Activated CD8-positive, alpha-beta memory T cell treated with anti-CD3 and anti-CD28 coated beads, Interleukin-2, amount 50 U/mL, for 24 hours (primary cell): ENCODE measurements around the gene NLRC3.

ENCODE experiments used
- DNase-seq: peaks from one replicate; pipeline ENCODE4 v3.0.0-alpha.2; 2020; ENCODE audit errors: extremely low read depth

Gene NLRC3

DNA sequence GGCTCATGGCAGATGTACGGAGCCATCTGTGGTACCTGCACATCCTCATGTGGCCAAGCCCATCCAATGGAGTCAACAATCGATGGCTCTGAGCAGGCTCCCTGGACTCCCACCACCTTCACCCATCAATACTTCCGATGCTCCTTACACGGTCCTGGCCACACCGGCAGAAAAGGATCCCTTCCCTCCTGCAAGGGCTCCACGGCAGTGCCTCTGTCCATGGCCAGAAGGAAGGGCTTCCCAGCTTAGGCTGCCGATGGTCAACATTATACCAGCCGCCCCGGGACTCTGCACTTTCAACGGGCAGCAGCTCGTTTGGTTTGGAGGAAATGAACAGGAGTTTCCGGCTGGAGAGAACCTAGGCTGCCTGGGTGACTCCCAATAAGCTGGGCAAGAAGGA, 21.0 kb upstream of the NLRC3 start:
- no peak for DNase-seq

DNA sequence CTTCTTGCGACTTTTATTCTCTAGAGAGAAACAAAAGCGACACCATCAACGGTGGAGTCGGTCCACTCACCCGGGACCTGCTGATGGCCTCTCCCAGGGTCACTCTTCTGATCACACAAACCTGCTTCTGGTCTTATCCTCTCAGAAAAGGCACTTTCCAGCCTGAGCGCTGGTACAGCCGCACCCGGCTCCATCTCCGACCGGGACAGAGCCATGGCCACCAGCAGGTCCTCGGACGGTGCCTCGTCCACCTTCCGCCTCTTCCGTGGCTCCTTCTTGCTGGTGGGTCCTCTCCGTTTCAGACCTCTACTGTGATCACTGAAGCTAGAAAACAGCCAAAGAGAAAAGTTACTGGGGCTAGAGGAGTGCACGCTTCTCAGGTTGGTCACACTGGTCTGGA, 20.5 kb upstream of the NLRC3 start:
- no peak for DNase-seq

DNA sequence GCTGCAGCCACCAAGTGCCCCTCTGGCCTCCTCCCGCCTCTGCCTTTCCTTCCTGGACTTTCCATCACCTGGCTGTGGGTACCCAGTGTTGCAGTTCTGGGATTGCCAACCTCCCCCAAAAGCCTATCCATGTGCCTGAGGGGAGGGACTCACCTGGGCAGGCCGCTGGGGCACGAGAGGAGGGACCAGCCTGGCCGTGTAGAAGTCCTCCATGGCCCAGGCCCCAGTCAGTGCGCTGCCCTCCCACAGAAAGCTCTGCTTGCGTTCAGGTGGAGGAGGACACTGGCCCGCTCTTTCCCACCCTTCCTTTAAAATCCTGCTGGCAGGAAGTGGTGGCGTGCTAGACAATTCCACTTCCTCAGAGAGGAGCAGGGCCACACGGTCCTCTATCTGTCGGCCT, 20.0 kb upstream of the NLRC3 start:
- no peak for DNase-seq

DNA sequence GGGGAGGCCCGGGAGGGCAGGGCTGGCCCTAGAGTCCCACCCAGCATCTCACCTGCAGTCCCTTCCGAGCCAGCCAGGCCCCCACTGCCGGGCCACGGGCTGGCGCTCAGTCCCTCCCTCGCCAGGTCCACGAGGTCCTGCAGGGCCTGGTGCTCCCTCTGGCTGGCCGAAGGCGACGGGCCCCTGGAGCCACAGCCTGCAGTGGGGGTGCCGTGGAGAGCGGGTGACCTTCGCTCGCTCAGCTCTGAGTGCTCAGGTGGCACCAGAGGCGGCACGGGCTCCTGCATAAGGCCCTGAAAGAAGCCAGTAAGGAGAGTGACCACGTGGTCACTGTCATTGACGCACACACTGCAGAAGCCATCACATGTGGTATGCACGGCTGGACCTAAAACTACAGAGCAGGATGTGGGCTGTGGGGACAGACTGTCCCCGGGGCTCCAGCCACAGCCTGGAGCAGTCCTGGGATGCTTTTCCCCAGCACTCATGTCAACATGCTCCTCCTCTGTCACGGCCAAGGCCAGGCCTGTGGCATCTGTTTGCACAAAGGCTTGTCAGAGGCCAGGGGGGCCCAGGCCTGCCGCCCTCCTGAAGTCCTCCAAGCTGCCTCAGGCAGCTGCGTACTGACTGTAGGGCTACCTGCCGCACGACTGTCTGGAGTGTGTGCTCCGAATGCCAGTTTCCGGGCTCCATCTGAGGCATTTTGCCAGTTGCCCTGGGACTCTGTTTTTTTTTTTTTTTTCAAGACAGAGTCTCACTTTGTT, 19.1 kb upstream of the NLRC3 start:
- DNase-seq = no peak

DNA sequence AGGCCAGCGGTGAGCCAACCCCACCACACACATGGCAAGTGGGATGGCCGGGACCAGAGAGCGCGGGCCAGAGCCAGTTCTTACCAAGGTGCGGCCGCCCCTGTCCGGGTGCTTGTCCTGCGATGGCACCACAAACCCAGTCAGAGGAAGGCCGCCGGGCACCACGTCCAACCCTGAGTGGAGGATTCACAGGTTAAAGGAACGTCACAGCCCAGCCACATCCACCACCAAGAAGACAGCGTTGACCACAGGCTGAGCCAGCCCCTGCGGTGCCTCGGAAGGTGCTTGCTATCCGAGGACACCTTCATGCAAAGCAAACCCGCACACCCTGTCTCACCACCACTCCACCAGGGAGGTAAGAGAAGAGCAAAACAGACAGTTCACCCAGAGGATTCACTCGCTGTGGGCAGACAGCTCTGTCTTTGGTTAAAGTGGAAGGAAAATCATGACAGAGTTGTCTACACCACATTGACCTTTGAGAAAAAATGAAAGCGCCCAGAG, 18.4 kb upstream of the NLRC3 start:
- no peak for DNase-seq

DNA sequence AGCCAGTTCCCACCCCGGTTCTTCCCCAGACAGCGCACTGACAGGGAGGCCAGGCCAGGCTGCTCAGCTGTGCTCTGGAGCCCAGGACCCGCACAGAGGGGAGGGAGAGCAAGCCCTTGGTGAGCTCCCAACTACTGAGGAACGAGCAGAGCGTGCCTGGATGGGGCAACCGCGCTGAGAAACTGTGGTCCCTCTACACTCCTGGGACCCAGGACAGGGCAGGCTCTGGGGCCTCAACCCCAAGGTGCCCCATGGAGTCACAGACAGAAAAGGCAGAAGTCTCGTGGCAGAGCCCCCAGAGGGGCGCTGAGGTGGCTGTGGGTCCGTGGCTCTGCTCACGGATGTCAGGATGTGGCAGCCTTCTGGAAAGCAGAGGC, 17.9 kb upstream of the NLRC3 start:
- DNase-seq = no peak

DNA sequence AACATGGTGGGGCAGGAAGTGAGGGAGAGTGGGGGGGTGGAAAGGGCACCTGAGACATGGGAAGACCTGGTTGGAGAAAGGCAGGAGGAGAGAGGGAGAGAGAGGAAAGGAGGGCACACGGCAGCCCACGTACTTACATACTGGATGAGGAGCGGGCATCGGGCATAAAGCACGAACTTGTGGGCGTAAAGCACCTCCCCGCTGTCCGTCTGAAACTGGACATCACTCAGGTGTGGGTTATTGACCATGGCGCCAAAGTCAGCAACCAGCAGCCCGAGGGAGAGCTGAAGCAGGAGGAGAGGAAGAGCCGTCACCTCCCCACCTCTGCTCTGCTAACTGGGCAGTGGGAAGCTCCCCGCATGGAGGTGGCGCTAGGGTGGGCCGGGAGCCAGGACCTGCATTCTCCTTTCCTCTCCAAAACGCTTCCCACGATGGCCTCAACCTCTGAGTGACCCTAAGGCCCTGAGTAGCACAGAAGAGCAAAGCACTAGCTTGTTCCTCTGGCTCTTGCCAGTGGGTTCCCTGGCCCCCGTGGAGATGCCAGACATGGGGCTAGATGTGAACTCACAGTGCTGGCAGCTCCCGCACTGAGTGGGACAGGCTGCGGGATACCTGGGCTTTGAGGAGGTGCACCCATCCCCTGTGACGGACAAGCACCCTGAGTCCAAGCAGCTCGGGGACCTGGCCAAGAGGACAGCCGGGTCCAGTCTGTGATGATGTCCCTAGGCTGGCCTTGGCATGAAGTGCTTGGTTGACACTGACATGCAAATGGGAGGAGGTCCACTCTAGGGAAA, 17.3 kb upstream of the NLRC3 start:
- no peak for DNase-seq

DNA sequence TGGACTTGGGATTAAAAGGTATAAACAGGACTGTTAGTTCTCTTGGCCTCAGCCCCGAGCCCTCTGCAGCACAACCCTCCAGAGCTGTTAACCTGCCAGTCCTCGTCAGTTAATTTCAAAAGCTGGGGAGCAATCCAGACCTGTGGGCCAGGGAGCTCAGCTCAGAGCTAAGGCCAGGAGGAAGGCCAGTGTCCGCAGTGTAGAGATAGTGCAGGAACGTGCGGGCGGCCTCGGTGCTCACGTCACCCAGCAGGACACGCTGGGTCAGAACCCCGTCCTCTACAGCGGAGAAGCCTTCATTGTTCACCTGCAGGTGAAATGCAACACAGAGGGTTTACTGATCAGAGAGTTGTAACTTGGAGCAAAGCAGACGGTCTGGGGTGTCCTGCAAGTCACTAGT, 15.4 kb upstream of the NLRC3 start:
- DNase-seq = no peak

DNA sequence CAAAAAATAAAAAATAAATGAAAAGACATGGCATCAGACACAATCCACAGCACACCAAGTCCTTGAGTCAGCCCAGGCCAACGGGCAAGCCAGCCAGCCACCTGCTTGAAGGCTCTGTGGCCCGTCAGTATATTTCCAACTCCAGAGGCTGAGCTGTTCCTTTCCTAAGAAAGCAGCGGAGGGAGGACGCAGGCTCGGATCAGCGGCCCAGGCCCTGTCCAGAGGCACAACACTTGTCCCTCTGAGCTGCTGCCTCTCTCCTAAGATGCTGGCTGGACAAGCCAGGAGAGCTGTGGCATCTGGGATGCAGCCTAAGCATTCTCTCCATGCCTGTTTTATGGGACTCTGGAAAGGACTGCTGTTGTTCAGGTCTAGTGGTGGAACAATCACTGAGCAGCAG, 14.8 kb upstream of the NLRC3 start:
- DNase-seq = no peak

DNA sequence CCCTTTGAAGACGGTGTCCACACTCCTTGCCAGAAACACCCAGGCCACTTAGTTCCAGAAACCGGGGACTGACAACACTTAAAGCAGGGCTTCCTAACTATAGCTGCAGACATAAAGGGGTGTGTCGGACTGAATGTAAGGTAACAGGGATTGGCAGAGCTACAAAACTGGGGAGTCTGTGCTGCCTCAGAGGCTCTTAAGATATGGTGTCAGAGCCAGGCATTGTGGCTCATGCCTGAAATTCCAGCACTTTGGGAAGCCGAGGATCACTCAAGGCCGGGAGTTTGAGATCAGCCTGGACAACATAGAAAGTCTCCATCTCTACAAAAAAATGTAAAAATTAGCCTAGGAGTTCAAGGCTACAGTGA, 14.2 kb upstream of the NLRC3 start:
- DNase-seq = no peak

DNA sequence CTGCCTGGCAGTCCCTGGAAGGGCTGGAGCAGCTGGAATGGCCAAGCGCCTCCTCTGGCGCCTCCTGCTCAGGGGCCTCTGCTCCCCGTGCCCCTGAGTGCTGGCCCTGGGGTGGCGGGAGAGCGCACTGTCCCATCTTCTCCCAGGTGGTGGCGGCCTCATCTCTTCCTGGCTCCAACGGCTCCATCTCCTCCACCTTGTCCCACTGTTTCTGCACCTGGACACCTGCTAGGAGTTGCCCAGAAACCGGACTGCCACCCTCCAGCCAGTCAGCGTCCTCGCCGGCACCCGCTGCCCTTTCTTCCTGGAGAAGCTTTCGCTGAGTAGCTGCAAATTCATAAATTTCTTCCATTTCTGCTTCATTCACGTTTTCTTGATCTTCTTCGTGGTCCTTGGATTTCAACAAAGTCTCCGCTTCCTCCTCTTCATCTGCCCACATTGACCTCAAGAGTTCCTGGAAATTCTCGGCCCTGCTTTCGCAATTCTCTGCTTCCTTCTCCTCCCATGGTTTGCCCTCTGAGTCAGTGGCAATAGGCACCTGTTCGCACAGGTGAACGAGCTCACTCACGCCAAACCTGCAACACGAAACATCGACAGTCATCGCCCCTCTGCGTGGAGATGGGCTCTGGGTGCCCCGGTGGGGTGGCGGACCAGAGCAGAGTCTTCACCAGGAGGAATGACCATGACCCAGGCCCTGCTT, 13.7 kb upstream of the NLRC3 start:
- no peak for DNase-seq

DNA sequence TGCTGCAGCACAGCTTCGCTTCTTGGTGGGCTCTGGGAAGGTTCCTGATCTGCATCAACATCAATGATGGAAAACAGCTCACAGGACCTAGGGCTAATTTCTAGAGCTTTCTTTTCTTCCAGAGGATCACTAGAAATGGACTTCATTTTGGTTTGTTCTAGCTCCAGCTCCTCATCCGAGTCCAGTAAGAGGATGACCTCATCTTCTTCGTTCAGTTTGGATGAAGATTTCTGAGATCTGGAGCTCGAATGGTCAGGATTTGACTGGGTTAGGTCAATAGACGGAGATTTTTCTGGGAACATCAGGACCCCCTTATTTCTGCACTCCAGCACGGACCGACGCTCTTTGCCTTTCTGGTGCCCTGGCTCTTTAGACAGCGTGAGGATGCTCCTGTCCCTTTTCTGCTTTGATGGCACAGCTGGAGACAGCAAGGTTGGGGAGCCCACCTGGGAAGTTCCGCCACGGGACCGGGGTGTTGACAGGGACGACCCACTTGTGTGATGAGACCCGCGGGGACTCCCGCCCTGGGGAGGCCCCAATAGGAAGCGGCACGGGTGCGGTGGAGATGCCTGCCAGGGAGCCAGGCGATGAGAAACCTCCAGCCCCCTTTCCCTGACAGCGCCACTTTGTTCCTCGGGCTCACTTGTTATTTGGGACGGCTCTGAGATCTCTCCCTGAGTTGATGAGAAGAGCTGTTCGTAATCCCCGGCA, 12.9 kb upstream of the NLRC3 start:
- no peak for DNase-seq

DNA sequence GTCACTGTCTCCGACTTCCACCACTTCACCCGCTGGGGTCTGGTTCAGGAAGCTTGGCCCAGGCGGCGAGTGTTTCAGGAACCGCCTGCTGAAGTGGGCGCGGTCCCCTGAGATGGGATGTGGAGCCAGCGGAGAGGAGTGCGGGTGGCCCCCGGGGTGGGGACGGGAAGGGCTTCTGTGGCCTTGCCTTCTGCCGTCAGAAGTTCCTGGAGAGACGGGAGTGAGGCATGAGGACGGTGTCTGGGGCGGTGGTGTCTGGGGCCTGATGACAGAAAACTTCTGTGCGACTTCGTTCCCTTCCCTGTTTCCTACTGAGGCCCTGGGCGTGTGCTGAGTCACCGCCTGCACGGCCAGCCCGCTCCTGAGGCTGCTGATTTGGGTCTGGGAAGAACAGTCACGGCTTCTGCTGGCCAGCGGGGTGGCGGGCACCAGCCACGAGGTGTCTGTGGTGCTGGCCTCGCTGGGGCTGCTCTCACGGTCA, 12.3 kb upstream of the NLRC3 start:
- no peak for DNase-seq

DNA sequence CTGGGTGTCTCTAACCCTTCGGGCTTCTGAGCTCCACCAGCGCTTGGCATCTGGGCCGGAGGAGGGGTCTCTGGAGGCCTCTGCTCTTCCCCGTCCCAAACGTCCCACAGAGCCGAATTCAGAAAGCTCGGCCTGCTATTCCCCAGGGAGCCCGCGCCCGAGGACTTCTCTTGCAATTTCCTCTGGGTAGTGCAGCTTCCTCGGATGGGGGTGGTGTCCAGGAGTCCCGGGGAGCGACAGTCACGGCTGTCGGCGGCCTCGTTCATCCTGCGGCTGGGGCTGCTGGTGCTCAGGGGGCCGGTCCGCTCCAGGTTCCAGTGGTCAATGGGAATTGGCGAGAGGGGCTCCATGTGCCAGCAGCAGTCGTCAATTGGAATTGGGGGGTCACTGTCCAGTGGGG, 11.8 kb upstream of the NLRC3 start:
- DNase-seq = no peak

DNA sequence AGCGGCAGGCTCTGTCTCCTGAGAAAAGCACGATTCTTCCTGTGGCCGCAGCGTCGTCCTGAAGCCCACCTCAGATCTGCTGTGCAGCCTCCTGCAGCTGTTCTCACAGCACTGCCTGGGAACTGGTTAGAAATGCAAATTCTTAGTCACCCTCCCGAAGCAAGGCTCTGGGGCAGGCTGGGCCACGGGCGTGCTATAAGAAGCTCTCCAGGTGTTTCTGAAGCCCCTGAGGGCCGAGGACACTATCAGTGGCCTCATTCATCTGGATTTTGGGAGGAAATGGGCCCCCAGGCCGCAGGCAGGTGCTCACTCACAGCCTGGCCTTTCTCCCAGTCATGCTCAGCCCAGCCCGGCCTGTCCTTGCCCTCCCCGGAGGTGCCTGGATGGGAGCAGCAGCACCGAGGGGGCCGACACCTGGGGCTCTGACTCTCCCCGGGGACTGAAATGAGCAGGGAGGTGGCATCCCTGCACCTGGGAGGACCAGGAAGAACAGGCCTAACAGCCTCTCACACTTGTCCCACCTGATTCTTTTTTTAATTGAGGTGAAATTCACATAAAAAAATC, 10.4 kb upstream of the NLRC3 start:
- DNase-seq = no peak

DNA sequence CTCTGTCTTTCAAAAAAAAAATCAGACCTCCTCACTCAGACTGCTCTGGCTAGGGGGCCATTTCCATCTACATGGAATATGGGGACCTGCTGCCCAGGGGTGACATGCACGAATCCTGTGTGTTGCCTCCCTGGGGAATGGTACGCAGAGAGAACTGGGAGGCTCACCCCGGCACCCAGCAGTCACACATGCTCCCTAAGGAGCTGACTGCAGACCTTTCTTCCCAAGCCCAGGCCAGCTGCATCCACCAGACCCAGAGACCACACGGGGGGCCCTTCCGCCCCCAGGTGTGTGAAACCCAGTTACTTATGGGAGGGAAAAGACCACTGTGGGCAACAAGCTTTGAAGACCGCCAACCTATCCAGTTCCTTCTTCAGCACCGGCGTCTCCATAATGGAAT, 7.2 kb upstream of the NLRC3 start:
- DNase-seq = no peak

DNA sequence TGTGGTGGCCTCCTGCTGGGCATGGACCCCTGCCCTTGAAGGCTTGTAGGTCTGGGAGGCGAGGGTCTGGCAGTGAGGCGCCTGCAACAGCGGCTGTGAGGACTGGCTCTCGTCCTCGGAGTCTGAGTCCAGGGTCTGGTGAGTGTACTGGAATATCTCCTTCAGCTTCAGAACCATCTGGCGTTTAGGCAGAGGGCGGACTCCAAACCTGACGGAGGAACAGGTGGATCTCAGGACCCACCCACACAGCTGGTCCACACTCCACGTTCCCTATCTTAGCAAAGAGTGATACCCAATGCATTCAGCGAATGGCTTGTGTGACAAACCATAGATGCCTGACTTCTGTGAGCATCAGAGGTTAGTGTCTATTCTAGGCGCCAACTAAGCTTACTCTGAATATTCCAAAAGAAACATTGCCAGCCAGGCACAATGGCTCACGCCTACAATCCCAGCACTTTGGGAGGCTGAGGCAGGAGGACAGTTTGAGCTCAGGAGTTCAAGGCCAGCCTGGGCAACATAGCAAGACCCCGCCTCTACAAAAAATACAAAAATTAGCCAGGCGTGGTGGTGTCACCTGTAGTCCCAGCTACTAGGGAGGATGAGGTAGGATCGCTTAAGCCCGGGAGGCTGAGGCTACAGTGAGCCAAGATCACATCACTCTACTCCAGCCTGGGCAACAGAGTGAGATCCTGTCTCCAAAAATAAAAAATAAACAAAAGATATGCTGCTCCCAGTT, 6.3 kb upstream of the NLRC3 start:
- DNase-seq = no peak

DNA sequence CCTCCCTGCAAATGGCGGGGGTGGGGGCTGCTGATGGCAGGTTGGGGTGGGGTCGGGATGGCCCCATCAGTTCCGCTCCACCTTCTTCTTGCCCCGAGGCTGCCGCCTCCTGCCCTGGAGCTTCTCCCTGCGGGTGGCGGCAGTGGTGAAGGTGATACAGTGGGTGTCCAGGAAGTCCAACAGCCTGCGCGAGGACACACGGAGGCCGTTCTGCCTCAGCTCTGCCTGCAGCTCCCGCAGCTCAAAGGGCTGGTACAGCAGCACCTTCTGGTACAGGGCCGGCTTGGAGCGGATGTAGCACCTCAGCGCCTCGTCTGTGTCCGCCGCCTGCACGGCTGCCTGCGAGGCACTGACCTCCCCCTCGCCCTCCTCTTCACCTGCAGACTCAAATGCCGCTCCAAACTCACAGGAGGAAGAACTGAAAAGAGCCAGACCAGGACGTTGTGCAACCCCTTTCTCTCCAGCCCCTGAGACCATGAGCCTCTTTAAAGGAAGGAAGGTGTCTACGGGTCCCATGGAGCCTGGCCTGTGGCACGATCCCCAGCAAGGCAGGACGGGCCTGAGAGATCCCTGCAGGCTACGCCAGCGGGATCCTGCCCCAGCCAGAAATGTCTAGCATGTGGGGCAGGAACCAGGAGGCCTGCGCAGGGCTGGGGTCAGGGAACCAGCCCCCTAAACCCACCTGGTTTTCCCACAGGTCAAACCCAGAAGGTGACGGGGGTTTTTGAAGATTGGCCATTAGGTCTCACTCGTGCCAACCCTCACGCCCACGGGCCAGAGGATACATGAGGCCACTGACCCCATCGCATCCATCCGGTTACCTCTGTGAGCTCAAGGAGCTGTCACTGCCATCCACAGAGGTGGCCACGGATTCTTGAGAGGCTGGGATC, 5.3 kb upstream of the NLRC3 start:
- DNase-seq = no peak

DNA sequence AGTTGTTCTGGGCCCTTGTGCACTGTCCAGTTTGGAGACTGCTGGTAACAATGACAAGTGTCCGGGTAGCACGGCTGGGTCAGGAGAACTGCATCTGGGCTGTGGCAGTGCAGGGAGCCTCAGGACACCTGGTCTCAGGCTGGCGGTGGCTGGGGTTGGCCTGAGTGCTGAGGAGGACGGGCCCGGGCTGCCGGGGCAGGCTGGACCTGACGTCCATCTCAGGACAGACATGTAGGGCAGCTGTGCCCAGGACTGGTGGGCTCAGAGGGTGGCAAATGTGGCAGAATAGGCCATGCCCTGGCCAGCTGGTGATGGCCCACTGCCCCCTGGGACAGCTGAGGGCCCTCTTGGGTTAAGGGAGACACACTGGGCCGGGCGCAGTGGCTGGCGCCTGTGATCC, 4.2 kb upstream of the NLRC3 start:
- no peak for DNase-seq

DNA sequence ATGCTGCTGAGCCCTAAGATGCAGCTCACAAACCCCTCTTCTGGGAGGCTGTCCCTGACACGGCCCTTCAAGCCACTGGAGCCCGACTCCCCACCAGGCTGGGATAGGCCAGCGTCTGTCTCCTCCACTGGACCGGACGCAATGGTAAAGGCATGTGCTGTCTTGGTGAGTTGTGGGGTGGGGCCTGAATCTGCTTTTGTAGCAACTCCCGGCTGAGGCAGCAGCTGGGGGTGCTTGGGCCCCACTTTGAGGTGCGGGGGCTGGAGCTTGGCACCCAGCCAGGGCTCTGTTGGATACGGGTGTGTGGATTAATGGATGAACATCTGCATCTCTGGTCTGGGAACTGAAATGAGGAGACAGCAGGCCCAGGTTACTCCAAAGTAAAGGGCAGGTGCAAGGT, 3.5 kb upstream of the NLRC3 start:
- DNase-seq = no peak
